ENCODE data around the gene RING1. TPM values are rescaled to one million over a fixed set of nuclear protein-coding genes. Genes with fewer than 3 reads are reported as not detected.

The RING1 gene
- total RNA-seq, 1 donor from 2014 or later = 11.3 TPM

DNA sequence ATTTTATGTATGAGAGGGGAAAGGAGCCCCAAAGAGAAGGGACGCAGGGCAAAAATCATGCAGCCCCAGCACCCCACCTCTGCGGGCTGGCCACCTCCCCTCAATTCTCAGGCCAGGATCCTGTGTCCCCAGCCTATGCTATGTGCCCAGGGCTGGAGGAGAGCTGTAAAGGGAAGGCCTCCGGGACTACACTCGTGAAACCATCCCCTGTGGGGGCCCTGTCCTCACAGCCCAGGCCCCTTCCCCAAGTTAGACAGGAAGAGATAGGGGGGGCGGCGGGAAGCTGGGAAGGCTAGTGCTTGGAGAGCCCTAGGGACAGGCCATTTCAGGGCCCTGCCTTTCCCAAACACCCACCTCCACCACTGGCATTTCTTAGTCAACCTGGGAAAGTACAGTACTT lies 14.7 kb upstream of the RING1 start:
- no peak for DNase-seq (ENCODE audit: low read depth)

GRCh38 chr6:33194431-33194979 lies 13.8 kb upstream of the RING1 start:
- DNase-seq (ENCODE audit: low read depth) = no peak
- H3K4me3 ChIP-seq (ENCODE audit: low read depth, low read length) = no peak overlapping the region
- no peak for TF ChIP-seq CTCF (conservative IDR thresholded peaks at IDR 0.05; ENCODE audit: low read depth, low read length)

More for the DNA sequence above, 14.7 kb upstream of the RING1 start:
- no peak overlapping the region for H3K4me3 ChIP-seq (ENCODE audit: low read depth, low read length)
- TF ChIP-seq CTCF (conservative IDR thresholded peaks at IDR 0.05; ENCODE audit: low read depth, low read length) = no peak

DNA sequence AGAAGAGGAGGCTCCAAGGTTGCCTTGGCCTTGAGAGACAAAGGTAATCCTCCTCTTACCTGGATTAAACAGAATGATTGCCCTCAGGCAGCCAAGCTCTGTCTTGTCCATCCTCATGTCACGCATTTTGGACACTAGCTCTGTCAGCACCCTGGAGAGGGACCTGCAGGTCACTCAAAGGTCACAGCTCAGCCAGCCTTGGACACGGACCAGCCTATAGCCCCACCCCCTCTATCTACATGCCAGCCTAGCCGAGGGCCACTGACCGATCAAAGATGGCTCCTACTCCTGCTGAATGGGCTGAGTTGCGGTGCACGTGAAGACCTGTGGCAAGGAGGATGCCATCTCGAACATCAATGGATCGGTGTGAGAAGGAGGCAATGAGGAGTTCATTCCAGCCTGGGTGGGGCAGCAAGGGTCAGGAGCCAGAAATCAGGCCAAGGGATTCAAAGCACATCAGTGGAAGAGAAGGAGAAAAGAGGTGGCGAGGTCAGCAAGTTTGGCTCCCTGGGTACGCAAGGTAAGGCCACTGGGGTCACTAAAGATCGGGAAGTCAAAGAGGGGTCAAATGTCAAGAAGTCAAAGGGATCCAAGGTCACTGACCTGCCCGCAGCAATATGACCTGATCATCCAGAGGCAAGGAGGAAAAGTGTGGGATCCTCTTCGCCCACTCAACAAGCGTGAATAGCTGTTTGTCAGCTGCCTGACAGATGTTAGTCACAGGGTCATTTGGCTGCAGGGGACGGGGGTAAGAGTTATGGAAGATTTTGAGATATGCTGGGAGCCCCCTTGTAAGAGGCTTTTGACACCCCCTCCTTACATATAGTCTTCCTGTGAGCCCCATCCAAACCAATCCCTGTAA lies 12.8 kb upstream of the RING1 start:
- no peak overlapping the region for H3K4me3 ChIP-seq (ENCODE audit: low read depth, low read length)
- no peak for TF ChIP-seq CTCF (conservative IDR thresholded peaks at IDR 0.05; ENCODE audit: low read depth, low read length)

GRCh38 chr6:33197431-33198048 lies 10.8 kb upstream of the RING1 start:
- TF ChIP-seq CTCF (conservative IDR thresholded peaks at IDR 0.05; ENCODE audit: low read depth, low read length) = peak; percentile 83
- no peak overlapping the region for H3K4me3 ChIP-seq (ENCODE audit: low read depth, low read length)
- DNase-seq (ENCODE audit: low read depth) = no peak

More for the DNA sequence above, 12.8 kb upstream of the RING1 start:
- no peak for DNase-seq (ENCODE audit: low read depth)

GRCh38 chr6:33198159-33198852 lies 10.0 kb upstream of the RING1 start:
- TF ChIP-seq CTCF (conservative IDR thresholded peaks at IDR 0.05; ENCODE audit: low read depth, low read length) = no peak
- peak overlapping the region; percentile 2 for H3K4me3 ChIP-seq (ENCODE audit: low read depth, low read length)
- DNase-seq (ENCODE audit: low read depth) = no peak

DNA sequence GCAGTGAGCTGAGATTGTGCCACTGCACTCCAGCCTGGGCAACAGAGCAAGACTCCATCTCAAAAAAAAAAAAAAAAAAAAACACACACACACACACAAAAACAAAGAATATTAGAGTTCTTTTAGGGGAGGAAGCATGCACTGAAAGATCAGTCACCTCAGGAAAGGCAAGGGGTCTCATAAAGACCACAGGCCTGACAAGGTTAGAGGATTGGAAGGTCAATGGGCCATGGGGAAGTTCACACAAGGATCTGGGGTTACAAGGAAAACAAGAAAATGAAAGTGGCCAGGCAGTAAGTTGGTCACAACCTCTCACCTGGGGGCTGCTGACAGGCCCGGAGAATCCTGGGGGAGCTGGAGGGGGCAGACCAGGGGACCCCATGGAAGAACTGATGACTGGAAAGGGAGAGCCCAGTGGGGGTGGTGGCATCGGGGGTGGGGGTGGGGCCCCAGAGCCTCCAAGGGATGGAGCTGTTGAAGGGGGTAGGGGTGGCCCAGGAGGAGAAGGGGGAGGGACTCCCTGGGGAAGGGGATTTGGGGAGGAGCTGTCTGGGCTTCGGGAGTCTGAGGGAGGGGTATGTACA lies 9.4 kb upstream of the RING1 start:
- TF ChIP-seq CTCF (conservative IDR thresholded peaks at IDR 0.05; ENCODE audit: low read depth, low read length) = no peak
- DNase-seq (ENCODE audit: low read depth) = no peak
- peak overlapping the region; percentile 86 for H3K4me3 ChIP-seq (ENCODE audit: low read depth, low read length)

Data from epithelial cell of proximal tubule (primary cell).